Measurements from ENCODE around the gene OBSCN.

DNA sequence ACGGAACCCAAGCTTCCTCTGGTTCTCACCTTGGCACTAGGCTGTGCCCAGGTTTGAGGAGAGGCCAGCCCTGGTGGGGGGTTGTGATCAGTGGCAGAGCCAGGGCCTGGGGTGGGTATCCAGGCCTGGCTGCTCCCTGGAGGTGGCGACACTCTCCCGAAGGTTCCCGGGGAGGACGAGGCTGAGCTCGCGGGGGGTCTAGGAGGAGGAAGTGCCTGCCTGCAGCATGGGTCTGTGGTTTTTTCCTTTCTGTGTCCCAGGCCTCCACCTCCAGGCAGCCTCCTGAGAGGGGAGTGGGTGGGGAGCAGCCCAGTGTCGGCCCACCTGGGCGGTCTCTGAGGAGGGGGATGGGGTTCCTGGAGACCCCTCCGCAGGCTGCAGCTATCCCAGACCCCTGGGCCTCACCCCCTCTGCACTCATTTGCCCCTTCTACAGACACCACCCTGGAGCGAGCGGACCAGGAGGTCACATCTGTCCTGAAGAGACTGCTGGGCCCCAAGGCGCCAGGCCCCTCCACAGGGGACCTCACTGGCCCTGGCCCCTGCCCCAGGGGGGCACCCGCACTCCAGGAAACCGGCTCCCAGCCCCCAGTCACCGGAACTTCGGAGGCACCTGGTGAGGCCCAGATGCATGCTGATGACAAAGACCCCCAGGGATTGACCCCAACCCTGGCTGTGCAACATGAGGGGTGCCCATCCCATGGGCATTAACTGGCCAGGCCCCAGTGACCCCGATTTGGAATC lies 154.5 kb downstream of the OBSCN start:
- TF ChIP-seq, protein P1, sequence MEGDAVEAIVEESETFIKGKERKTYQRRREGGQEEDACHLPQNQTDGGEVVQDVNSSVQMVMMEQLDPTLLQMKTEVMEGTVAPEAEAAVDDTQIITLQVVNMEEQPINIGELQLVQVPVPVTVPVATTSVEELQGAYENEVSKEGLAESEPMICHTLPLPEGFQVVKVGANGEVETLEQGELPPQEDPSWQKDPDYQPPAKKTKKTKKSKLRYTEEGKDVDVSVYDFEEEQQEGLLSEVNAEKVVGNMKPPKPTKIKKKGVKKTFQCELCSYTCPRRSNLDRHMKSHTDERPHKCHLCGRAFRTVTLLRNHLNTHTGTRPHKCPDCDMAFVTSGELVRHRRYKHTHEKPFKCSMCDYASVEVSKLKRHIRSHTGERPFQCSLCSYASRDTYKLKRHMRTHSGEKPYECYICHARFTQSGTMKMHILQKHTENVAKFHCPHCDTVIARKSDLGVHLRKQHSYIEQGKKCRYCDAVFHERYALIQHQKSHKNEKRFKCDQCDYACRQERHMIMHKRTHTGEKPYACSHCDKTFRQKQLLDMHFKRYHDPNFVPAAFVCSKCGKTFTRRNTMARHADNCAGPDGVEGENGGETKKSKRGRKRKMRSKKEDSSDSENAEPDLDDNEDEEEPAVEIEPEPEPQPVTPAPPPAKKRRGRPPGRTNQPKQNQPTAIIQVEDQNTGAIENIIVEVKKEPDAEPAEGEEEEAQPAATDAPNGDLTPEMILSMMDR (IDR thresholded peaks at IDR 0.05) = no peak
- TF ChIP-seq EZH2 (IDR thresholded peaks at IDR 0.05; ENCODE audit: borderline replicate concordance, insufficient read depth, low read depth, low read length, poor library complexity, severe bottlenecking) = no peak
